HG02678 (cell line): Measurements from ENCODE around the gene C1R.

ENCODE experiments used
- ATAC-seq: cut with Tn5 transposase; IDR thresholded peaks from one replicate; pipeline ENCODE4 v1.9.1; 2021; ENCODE audit warnings: mild to moderate bottlenecking, moderate library complexity; ENCODE audit not compliant: unreplicated experiment

The C1R gene

GRCh38 chr12:7100239-7100638 lies 8.0 kb upstream of the C1R start:
- no peak for ATAC-seq

- ATAC-seq: no peak
Observed at GRCh38 chr12:7099290-7099996, 7.2 kb upstream of the C1R start.

GRCh38 chr12:7096979-7097378 lies 4.7 kb upstream of the C1R start:
- no peak for ATAC-seq

- ATAC-seq: no peak
Observed at GRCh38 chr12:7096006-7096932, 4.0 kb upstream of the C1R start.

GRCh38 chr12:7093892-7094291 lies 1.6 kb upstream of the C1R start:
- no peak for ATAC-seq

GRCh38 chr12:7093486-7093885 lies 1.2 kb upstream of the C1R start:
- no peak for ATAC-seq

- no peak for ATAC-seq
Observed at GRCh38 chr12:7092986-7093460, 778 bp upstream of the C1R start.

- no peak for ATAC-seq
Observed at GRCh38 chr12:7091660-7092228, 501 bp downstream of the C1R start.

- no peak for ATAC-seq
Observed at GRCh38 chr12:7091171-7091570, 1.1 kb downstream of the C1R start.

GRCh38 chr12:7090222-7090998 lies 1.8 kb downstream of the C1R start:
- no peak for ATAC-seq

GRCh38 chr12:7089196-7089871 lies 2.9 kb downstream of the C1R start:
- ATAC-seq: no peak

GRCh38 chr12:7083125-7083524 lies 9.1 kb downstream of the C1R start:
- ATAC-seq: no peak

GRCh38 chr12:7081037-7081436 lies 11.2 kb downstream of the C1R start:
- ATAC-seq: no peak

- ATAC-seq: no peak
Observed at GRCh38 chr12:7079826-7080125, 12.5 kb downstream of the C1R start.

- ATAC-seq: no peak
Observed at GRCh38 chr12:7078163-7078562, 14.1 kb downstream of the C1R start.

- ATAC-seq: no peak
Observed at GRCh38 chr12:7076493-7076892, 15.8 kb downstream of the C1R start.

- ATAC-seq: no peak
Observed at GRCh38 chr12:7075939-7076338, 16.3 kb downstream of the C1R start.

GRCh38 chr12:7075518-7075917 lies 16.7 kb downstream of the C1R start:
- no peak for ATAC-seq

GRCh38 chr12:7073946-7074345 lies 18.3 kb downstream of the C1R start:
- ATAC-seq: no peak

GRCh38 chr12:7072554-7072953 lies 19.7 kb downstream of the C1R start:
- no peak for ATAC-seq

- ATAC-seq: no peak
Observed at GRCh38 chr12:7072035-7072434, 20.2 kb downstream of the C1R start.
